Lower lobe of right lung (tissue), 2 donors: ENCODE data around the gene PCDHGA6. TPM values are rescaled to one million over a fixed set of nuclear protein-coding genes. Genes with fewer than 3 reads are reported as not detected.
"Not testable (repeated sequence)": the region's sequence is repeated elsewhere in the genome, so short reads cannot be mapped to it uniquely, and the experiment has no call there.

Experiments used
- ATAC-seq, 2 donors: fragments of 200-7000 bp; cut with Tn5 transposase; one replicate each; pipeline ENCODE4 v1.9.1; 2020 to 2022; ENCODE audit warnings: mild to moderate bottlenecking in 2 of 2, moderate library complexity in 2 of 2
- DNase-seq: peaks from one replicate; pipeline ENCODE4 v3.0.0-alpha.2; 2020
- H3K27ac ChIP-seq: fragments of 200-600 bp; one replicate; pipeline ENCODE4 v1.8.0; 2022
- H3K27me3 ChIP-seq: fragments of 200-600 bp; one replicate; pipeline ENCODE4 v1.8.0; 2022; ENCODE audit warnings: low read depth
- H3K36me3 ChIP-seq: fragments of 200-600 bp; one replicate; pipeline ENCODE4 v1.8.0; 2022; ENCODE audit warnings: mild to moderate bottlenecking
- H3K4me1 ChIP-seq: fragments of 200-600 bp; one replicate; pipeline ENCODE4 v1.8.0; 2022
- H3K4me3 ChIP-seq: fragments of 200-600 bp; one replicate; pipeline ENCODE4 v1.8.0; 2022; ENCODE audit warnings: mild to moderate bottlenecking
- H3K9me3 ChIP-seq: fragments of 200-600 bp; one replicate; pipeline ENCODE4 v1.8.0; 2022
- CTCF ChIP-seq: fragments of 200-600 bp; IDR thresholded peaks from one replicate; pipeline ENCODE4 v1.8.0; 2022; ENCODE audit warnings: antibody characterized with exemption, mild to moderate bottlenecking
- intact Hi-C: fragments of 100-400 bp; cut with DNase I; formaldehyde crosslinking; loops from one replicate; pipeline ENCODE4 v1.11.0; 2022
- total RNA-seq: library from RNA; stranded (reverse); fragmentation: NEBNext Ultra II Directional; extraction: Animal tissue kit (Norgen Biotek cat#: 25700); gene quantifications from one replicate; pipeline ENCODE4 v1.2.1, GENCODE V29; 2021
- donor health status: DM: no; HTN: yes; CAD: no; lungs with severe emphysema.

Gene PCDHGA6
- total RNA-seq, 1 donor from 2014 or later, result 3.2 TPM

GRCh38 chr5:141417494-141418172 lies 43.9 kb downstream of the PCDHGA6 start, which contains the start of gene PCDHGB7:
Gene PCDHGB7 (plus strand): TSS chr5:141417677. CDS start chr5:141417860, 183 bp downstream.
- H3K9me3 ChIP-seq, result peaks cover 82% of the 10 kb centered on the region
- H3K4me1 ChIP-seq, intact Hi-C loops, H3K36me3 ChIP-seq: not testable (repeated sequence)
- peak; percentile 92 to 93 for ATAC-seq
- H3K27ac ChIP-seq, result peak within 1 kb of the TSS; percentile 48
- DNase-seq, result peak; percentile 86
- peaks cover 16% of the 10 kb centered on the region for H3K27me3 ChIP-seq
- TF ChIP-seq CTCF, result peak; percentile 68
- peak within 1 kb of the TSS; percentile 48 for H3K4me3 ChIP-seq

- intact Hi-C loops, result no loop called here
These were observed 45.6 kb downstream of the PCDHGA6 start for GRCh38 chr5:141419074-141419880.

GRCh38 chr5:141420855-141421488 lies 47.3 kb downstream of the PCDHGA6 start, which contains the start of gene PCDHGA11:
Gene PCDHGA11 (plus strand): TSS chr5:141421051. CDS start chr5:141421228, 177 bp downstream.
- Histone ChIP-seq H3K4me3 (peak within 1 kb of the TSS; percentile 48), H3K36me3 (no peaks in the 10 kb centered on the region), H3K27ac (no peak within 1 kb of the TSS), H3K27me3 (peaks cover 12% of the 10 kb centered on the region), H3K4me1 (no peaks in the 10 kb centered on the region), H3K9me3 (peaks cover 85% of the 10 kb centered on the region)
- DNase-seq (peak; percentile 69), ATAC-seq (peak; percentile 56 to 67)
- peak; percentile 46 for TF ChIP-seq CTCF
- intact Hi-C loops, result no loop called here

More at GRCh38 chr5:141419074-141419880, 45.6 kb downstream of the PCDHGA6 start:
- no peak overlapping the region for H3K4me3 ChIP-seq
- ATAC-seq (no peak), DNase-seq (no peak)
- peaks cover 84% of the 10 kb centered on the region for H3K9me3 ChIP-seq
- H3K36me3 ChIP-seq, result no peaks in the 10 kb centered on the region
- no peak overlapping the region for H3K27ac ChIP-seq
- no peaks in the 10 kb centered on the region for H3K4me1 ChIP-seq
- TF ChIP-seq CTCF, result no peak
- H3K27me3 ChIP-seq, result peaks cover 16% of the 10 kb centered on the region

- Histone ChIP-seq H3K36me3 (no peaks in the 10 kb centered on the region), H3K9me3 (peaks cover 88% of the 10 kb centered on the region), H3K27me3 (peaks cover 12% of the 10 kb centered on the region), H3K27ac (no peak overlapping the region), H3K4me3 (peak overlapping the region; percentile 48), H3K4me1 (no peaks in the 10 kb centered on the region)
- intact Hi-C loops, result no loop called here
- DNase-seq, result no peak
- ATAC-seq, result no peak
- no peak for TF ChIP-seq CTCF
These were observed 47.8 kb downstream of the PCDHGA6 start for GRCh38 chr5:141421489-141421855.

GRCh38 chr5:141422742-141423291 lies 49.1 kb downstream of the PCDHGA6 start:
- intact Hi-C loops, result no loop called here
- DNase-seq, result no peak
- Histone ChIP-seq H3K27ac (no peak overlapping the region), H3K4me1 (no peaks in the 10 kb centered on the region), H3K4me3 (no peak overlapping the region), H3K36me3 (no peaks in the 10 kb centered on the region), H3K9me3 (peaks cover 97% of the 10 kb centered on the region), H3K27me3 (peaks cover 12% of the 10 kb centered on the region)
- no peak for ATAC-seq
- TF ChIP-seq CTCF, result no peak
